Ectodermal cell (in vitro differentiated cells): ENCODE measurements around the gene CNR2.
"Not testable (repeated sequence)": the region's sequence is repeated elsewhere in the genome, so short reads cannot be mapped to it uniquely, and the experiment has no call there.

Experiments used
- H3K27ac ChIP-seq: 2 replicates; pipeline ENCODE4 v1.7.0; 2013; ENCODE audit warnings: mild to moderate bottlenecking, low read depth, low read length; ENCODE audit not compliant: insufficient read depth, poor library complexity, severe bottlenecking
- H3K27me3 ChIP-seq: 2 replicates; pipeline ENCODE4 v1.7.0; 2013; ENCODE audit warnings: mild to moderate bottlenecking, low read length; ENCODE audit not compliant: insufficient read depth, control insufficient read depth, poor library complexity, severe bottlenecking
- H3K36me3 ChIP-seq: one replicate; pipeline ENCODE4 v1.7.0; 2013; ENCODE audit warnings: low read length; ENCODE audit not compliant: control insufficient read depth, insufficient read depth
- H3K4me1 ChIP-seq: one replicate; pipeline ENCODE4 v1.7.0; 2013; ENCODE audit warnings: low read length; ENCODE audit not compliant: control insufficient read depth, insufficient read depth
- H3K4me3 ChIP-seq: 2 replicates; pipeline ENCODE4 v1.7.0; 2013; ENCODE audit warnings: low read depth, low read length, control low read depth; ENCODE audit not compliant: insufficient read depth
- H3K9me3 ChIP-seq: 2 replicates; pipeline ENCODE4 v1.7.0; 2013; ENCODE audit warnings: mild to moderate bottlenecking, low read length, moderate library complexity; ENCODE audit not compliant: control insufficient read depth
- WGBS, 2 experiments: methylation state at CpG; one replicate each; pipeline ENCODE4 v1.1.7; 2013; ENCODE audit warnings: missing lambda C conversion rate in 2 of 2; 5-methylcytosine and 5-hydroxymethylcytosine counted together

Gene CNR2

GRCh38 chr1:23843644-23844043 lies 69.5 kb downstream of the CNR2 start:
- no peaks in the 10 kb centered on the region for H3K27me3 ChIP-seq
- H3K27ac ChIP-seq, result no peak overlapping the region
- no peak overlapping the region for H3K4me3 ChIP-seq
- WGBS, 2 experiments, result 87% methylated on average over 4 of the region's 5 CpGs
- no peaks in the 10 kb centered on the region for H3K4me1 ChIP-seq
- H3K36me3 ChIP-seq, result no peaks in the 10 kb centered on the region
- no peaks in the 10 kb centered on the region for H3K9me3 ChIP-seq

GRCh38 chr1:23838401-23838866 lies 74.7 kb downstream of the CNR2 start:
- H3K9me3 ChIP-seq, result no peaks in the 10 kb centered on the region
- WGBS, 2 experiments, result 2 to 4% methylated on average over 10 to 15 of the region's 21 CpGs
- H3K27me3 ChIP-seq, result peaks cover 27% of the 10 kb centered on the region
- no peaks in the 10 kb centered on the region for H3K36me3 ChIP-seq
- no peak overlapping the region for H3K27ac ChIP-seq
- no peaks in the 10 kb centered on the region for H3K4me1 ChIP-seq
- H3K4me3 ChIP-seq, result peak overlapping the region; percentile 2

DNA sequence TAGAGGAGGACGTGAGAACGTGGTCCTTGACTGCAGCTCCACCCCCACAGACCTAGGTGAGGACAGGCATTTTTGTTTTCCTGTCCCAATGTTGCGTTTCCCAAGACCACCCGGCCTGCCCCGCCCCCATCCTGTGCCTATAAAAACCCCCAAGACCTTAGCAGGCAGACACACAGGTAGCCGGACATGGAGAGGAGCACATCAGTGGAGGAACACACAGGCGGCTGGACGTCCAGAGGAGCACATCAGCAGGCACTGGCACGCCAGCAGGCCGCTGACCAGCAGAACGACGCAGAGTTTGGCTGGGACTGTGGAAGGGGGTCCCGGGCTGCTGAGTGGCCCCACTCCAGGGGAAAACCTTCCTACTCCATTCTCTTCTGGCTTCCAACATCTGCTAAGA lies 75.3 kb downstream of the CNR2 start:
- Histone ChIP-seq H3K36me3 (no peaks in the 10 kb centered on the region), H3K9me3 (no peaks in the 10 kb centered on the region), H3K4me3 (no peak overlapping the region), H3K27me3 (peaks cover 27% of the 10 kb centered on the region), H3K27ac (no peak overlapping the region), H3K4me1 (no peaks in the 10 kb centered on the region)
- WGBS, 2 experiments, result 27 to 33% methylated on average over 13 of the region's 13 CpGs

DNA sequence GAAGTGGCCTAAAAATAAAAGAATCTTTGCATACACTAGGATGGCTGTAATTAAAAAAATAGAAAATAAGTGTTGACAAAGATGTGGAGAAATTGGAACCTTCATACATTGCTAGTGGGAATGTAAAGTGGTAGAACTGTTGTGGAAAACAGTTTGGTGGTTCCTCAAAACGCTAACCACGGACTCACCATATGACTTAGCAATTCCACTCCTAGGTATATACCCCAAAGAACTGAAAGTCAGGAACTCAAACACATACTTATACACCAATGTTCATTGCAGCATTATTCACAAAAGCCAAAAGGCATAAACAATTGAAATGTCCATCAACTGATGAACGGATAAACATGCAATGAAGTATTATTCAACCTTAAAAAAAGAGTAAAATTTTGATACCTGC lies 77.1 kb downstream of the CNR2 start:
- Histone ChIP-seq H3K9me3 (no peaks in the 10 kb centered on the region), H3K4me3 (no peak overlapping the region), H3K27ac (no peak overlapping the region), H3K4me1 (no peaks in the 10 kb centered on the region), H3K27me3 (peaks cover 27% of the 10 kb centered on the region), H3K36me3 (no peaks in the 10 kb centered on the region)
- 72 to 82% methylated on average over 2 to 3 of the region's 3 CpGs for WGBS, 2 experiments

DNA sequence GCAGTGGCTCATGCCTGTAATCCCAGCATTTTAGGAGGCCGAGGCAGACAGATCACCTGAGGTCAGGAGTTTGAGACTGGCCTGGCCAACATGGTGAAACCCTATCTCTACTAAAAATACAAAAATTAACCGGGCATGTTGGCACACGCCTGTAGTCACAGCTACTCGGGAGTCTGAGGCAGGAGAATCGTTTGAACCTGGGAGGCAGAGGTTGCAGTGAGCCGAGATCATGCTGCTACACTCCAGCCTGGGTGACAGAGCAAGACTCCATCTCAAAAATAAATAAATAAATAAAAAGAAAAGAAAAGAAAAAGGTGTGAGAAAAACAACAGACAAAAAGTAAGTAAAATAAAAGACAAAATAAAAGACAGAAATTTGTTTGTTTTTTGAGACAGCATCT lies 79.0 kb downstream of the CNR2 start:
- WGBS, 2 experiments, result 89 to 90% methylated on average over 6 of the region's 6 CpGs
- peaks cover 27% of the 10 kb centered on the region for H3K27me3 ChIP-seq
- H3K9me3 ChIP-seq, H3K4me3 ChIP-seq, H3K27ac ChIP-seq, H3K36me3 ChIP-seq, H3K4me1 ChIP-seq: not testable (repeated sequence)

DNA sequence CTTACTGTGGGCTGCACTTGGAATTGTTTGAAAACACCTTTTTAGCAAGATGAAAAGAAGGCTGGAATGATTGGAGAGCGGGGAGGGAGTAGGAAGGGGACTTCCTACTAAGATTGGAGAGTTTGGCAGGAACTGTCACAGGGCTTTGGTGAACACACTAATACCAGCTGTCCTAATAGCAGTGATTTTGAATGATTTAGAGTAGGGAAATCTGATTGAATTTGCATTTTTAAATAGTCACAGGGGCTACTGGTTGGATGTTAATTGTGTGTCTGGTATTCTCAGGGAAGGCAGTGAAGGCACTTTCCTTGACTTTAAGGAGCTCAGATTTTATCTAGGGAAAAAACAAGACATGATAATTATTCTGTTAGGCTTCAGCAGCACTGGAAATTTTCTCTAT lies 85.4 kb downstream of the CNR2 start:
- 85 to 98% methylated on average over 1 of the region's 1 CpG for whole genome bisulfite sequencing, 2 experiments
- peaks cover 4% of the 10 kb centered on the region for H3K4me1 ChIP-seq
- no peak overlapping the region for H3K4me3 ChIP-seq
- no peaks in the 10 kb centered on the region for H3K9me3 ChIP-seq
- no peak overlapping the region for H3K27ac ChIP-seq
- H3K36me3 ChIP-seq, result no peaks in the 10 kb centered on the region
- no peaks in the 10 kb centered on the region for H3K27me3 ChIP-seq

DNA sequence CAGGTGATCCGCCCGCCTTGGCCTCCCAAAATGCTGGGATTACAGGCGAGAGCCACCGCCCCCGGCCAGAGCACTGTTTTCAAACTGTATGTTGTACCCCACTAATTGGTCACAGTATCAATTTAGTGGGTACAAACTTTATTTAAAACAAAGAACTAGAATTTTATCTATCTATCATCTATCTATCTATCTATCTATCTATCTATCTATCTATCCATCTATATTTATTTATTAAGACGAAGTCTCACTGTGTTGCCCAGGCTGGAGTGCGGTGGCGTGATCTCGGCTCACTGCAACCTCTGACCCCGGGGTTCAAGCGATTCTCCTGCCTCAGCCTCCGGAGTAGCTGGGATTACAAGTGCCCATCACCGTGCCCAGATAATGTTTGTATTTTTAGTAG lies 86.6 kb downstream of the CNR2 start:
- H3K4me3 ChIP-seq, result not testable (repeated sequence)

DNA sequence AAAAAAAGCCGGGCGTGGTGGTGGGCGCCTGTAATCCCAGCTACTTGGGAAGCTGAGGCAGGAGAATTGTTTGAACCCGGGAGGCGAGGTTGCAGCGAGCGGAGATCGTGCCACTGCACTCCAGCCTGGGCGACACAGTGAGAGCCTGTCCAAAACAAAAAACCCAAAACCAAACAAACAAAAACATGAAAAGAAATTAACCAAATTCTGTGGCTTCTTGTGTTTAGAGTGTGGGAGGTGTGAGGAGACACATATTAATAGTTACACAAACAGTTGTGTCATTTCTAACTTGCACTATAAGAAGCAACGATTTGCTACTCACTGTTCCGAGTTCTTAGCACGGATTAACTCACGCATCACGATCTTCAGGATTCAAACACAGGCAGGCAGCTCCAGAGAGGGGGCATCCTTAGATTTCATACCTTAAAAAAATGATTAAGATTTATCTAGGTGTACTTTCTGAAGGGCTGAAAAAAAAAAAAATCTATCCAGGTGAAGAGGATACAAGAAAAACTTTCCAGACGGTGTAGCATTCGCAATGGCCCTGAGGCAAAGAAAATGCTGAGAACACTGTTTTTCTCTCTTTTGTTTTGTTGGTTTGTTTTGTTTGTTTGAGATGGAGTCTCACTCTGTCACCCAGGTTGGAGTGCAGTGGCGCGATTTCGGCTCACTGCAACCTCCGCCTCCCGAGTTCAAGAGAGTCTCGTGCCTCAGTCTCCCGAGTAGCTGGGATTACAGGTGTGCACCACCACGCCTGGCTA lies 87.2 kb downstream of the CNR2 start:
- WGBS, 2 experiments, result 74 to 78% methylated on average over 24 of the region's 24 CpGs
- Histone ChIP-seq H3K4me3 (peak overlapping the region; percentile 95), H3K27me3 (no peaks in the 10 kb centered on the region), H3K4me1 (peaks cover 4% of the 10 kb centered on the region), H3K9me3 (no peaks in the 10 kb centered on the region), H3K27ac (no peak overlapping the region), H3K36me3 (no peaks in the 10 kb centered on the region)

More for the DNA sequence above, 86.6 kb downstream of the CNR2 start:
- not testable (repeated sequence) for H3K4me1 ChIP-seq, H3K27me3 ChIP-seq, H3K27ac ChIP-seq, H3K36me3 ChIP-seq, H3K9me3 ChIP-seq
- WGBS, 2 experiments, result 93 to 96% methylated on average over 13 of the region's 13 CpGs

DNA sequence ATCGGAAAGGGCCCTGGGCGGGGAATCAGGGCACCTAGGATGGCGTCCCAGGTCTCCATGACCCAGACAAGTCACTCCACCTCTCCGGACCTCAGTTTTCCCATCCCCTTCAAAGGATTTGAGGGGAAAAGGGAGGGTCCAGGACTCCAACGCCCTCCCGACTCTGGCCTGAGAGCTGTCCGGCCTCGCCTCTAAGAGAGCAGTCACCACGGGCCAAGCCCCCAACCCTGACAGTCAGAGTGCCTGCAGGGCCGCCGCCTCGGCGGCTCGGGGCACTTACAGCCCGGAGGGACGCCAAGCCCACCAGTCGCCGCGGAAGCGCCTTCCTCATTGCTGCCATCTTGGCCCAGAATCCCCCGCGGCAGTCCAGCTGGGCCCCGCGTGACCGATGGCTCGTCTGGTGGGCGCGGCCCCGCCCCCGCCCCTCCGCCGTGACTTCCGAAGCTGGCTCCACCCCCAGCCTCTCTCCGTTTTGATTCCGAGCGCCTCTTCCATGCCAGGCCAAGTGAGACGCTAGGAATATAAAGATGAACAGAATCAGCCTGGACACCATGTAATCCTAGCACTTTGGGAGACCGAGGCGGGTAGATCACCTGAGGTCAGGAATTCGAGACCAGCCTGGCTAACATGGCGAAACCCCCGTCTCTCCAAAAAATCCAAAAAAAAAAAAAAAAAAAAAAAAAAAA lies 87.9 kb downstream of the CNR2 start, which contains the start of gene HMGCL:
TSS of gene HMGCL (minus strand) at position 354 of the 686 bp plus-strand sequence. CDS start at position 340, 14 bp downstream.
- 0 to 1% methylated on average over 39 to 40 of the region's 42 CpGs for WGBS, 2 experiments
- H3K4me3 ChIP-seq, result peak within 1 kb of the TSS; percentile 95
- peaks cover 4% of the 10 kb centered on the region for H3K4me1 ChIP-seq
- no peaks in the 10 kb centered on the region for H3K9me3 ChIP-seq
- H3K27ac ChIP-seq, result no peak within 1 kb of the TSS
- no peaks in the 10 kb centered on the region for H3K36me3 ChIP-seq
- H3K27me3 ChIP-seq, result no peaks in the 10 kb centered on the region

GRCh38 chr1:23824711-23825075 lies 88.5 kb downstream of the CNR2 start:
- H3K4me1 ChIP-seq, result peaks cover 4% of the 10 kb centered on the region
- H3K9me3 ChIP-seq, result no peaks in the 10 kb centered on the region
- H3K27ac ChIP-seq, result no peak overlapping the region
- H3K36me3 ChIP-seq, result no peaks in the 10 kb centered on the region
- WGBS, 2 experiments, result 6 to 8% methylated on average over 8 of the region's 8 CpGs
- H3K4me3 ChIP-seq, result peak overlapping the region; percentile 95
- no peaks in the 10 kb centered on the region for H3K27me3 ChIP-seq
